GM18951 (cell line): ENCODE data around the gene PPP2R5E.

Experiments
- POLR2A ChIP-seq: IDR thresholded peaks from 4 replicates; pipeline ENCODE4 v1.6.1; 2011; ENCODE audit warnings: mild to moderate bottlenecking; ENCODE audit not compliant: insufficient read length, insufficient read depth; ENCODE audit errors: extremely low read depth
- in situ Hi-C: fragments of 300-500 bp; cut with MboI; formaldehyde crosslinking; loops from one replicate; pipeline ENCODE4 v1.12.0; 2022; ENCODE audit warnings: low sequenced_read_pairs, mixed read lengths, inconsistent platforms; ENCODE audit not compliant: unreplicated experiment

PPP2R5E gene

DNA sequence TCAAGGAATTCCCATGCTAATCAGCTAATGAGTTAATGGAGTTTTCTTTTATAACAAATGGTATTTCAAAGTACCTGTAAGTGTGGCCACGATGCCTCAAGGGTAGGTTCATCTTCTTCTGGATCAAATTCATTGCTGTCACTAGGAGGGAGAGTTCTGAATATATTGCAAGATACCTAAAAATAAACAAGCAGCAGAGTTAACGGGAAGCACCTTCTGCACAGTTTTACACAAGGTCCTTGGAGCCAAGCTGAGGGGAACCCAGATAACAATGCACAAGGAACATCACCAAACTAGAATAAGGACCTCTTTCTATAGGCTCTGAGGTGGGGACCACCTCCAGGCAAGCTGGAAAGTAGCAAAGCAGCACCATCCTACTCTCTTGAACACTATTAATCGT is 121.3 kb downstream of the PPP2R5E start:
- in situ Hi-C loops = no loop called here
- no peak for TF ChIP-seq POLR2A

DNA sequence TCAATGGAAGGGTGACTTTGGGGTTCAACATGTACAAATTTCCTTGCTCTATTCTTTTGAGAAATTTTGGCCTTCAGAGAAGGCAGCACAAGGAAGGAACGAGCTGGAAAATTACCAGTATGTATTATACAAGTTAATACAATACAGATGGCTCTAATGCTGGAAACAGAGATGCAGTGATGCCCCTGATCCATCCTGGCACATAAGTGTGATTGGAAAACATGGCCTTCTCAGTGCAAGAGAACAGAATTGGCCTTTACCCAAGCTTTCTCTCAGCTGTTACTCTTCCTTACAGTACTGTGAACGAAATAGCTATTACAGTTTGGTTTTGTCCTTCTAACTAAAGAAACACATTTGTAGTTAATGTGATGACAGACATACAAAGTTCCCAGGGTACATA is 122.0 kb downstream of the PPP2R5E start:
- in situ Hi-C loops = no loop called here
- TF ChIP-seq POLR2A = no peak

DNA sequence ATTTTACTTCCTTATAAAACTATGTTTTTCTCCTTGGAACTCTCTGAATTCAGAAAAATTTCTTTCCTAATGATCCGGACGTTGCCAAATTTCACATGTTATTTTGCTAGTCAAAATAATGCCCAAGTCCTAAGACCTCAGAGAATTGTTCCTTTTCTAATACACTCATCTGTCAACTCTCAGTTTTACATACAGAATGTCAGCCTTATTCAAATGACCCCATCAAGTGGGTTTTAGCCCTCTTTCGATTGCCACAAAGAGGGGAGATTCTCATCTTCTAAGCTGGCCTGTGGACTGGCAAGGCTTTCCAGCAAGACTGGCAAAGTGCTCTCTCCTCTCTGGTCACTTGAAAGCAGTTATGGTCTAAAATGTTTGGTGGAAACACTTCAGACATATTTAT is 125.2 kb downstream of the PPP2R5E start:
- in situ Hi-C loops = no loop called here
- no peak for TF ChIP-seq POLR2A

DNA sequence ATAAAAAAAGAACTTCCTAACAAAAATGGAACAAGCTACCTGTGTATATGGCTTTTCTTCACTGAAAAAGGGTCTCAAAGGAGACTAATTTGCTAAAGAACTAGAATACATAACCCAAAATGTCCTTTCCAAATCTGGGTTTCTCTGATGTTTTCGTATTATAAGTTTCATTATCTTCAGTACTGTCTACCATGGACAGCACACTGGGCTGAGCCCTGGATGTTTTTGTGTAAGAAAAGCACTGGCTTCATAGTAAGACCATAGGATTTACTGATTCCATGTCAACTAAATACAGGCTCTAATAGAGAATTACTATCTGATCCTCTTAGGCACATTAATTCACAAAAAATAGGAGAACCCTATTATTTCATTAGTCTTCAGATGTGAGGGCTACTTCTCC is 130.2 kb downstream of the PPP2R5E start:
- no peak for TF ChIP-seq POLR2A
- in situ Hi-C loops = no loop called here

DNA sequence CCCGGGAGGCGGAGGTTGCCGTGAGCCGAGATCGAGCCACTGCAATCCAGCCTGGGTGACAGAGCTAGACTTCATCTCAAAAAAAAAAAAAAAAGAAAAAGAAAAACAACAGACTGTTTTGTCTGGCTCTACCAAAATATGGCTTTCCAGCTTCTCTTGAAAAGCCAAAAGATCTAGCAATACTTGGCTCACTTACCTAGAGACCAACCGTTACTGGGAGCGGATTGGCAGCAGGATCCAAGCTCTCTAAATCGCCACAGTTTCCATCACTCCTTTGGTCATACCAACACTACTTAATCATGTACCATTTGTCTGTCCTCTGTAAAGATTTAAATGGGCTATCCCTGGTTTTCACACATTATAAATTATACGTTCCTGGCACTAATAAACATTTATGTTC is 136.8 kb downstream of the PPP2R5E start:
- no peak for TF ChIP-seq POLR2A
- in situ Hi-C loops = no loop called here

DNA sequence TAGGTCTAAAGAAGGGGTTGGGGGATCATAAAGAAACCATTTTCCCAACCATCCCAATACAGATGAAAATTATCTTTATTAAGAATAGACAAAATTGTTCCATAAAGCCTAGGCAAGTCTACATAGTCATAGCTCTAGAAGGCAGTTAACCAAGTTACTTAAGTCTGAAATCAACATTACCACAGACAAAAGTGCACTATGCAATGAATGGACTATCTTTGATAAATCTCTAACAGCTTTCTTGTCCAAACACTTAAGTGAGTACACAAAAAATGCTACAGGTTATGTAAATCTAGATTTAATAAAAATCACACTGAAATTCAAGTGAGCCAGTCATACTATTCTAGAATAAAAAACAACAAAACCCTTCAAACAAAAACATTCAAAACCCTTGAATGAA is 137.5 kb downstream of the PPP2R5E start:
- no peak for TF ChIP-seq POLR2A
- in situ Hi-C loops = no loop called here

DNA sequence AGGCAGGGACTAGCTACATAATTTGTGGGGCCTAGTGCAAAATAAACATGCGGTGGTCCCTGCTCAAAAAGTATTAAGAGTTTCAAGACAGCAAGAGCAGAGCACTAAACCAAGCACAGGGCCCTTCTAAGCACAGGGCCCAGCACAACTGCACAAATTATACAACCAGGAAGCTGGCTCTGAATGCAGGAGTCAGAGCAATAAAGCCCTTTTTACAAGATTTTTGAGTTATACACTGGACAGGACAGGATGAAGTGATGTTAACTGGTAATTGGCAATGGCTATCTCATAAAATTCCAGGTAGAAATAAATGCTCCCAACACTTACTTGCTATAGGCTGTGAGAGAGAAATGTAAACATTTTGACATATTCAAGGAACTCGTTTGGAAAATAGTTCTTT is 138.3 kb downstream of the PPP2R5E start:
- in situ Hi-C loops = no loop called here
- TF ChIP-seq POLR2A = no peak

DNA sequence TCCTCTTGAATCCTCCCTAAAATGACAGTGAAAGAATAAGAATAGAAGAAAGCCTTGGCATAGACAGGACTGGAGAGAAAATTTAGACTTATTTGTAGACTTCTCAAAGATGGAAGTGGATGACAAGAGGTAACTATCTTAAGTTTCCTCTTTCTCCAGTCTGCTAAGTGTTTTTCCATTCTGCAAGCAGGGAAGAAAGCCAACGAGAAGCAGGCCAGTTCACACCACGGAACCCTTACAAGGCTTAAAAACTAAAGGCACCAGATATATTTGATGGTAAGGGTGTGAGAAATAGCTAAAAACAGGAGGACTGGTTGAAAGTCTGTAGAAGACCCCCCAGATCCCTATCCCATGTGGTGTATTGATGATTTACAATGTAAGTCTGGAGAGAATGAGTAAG is 141.5 kb downstream of the PPP2R5E start:
- no peak for TF ChIP-seq POLR2A

DNA sequence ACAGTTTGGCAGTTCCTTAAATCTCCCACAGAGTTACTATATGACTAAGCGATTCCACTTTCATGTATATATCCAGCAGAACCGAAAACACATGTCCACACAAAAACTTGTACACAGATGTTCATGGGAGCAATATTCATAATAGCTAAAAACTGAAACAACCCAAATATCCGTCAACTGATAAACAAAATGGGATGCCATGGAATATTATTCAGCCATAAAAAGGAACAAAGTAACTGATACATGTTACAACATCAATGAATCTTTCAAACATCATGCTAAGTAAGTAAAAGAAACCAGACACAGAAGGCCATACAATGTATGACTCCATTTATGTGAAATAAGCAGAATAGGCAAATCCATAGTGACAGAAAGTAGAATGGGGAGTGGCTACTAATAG is 144.2 kb downstream of the PPP2R5E start:
- no peak for TF ChIP-seq POLR2A
- in situ Hi-C loops = loop anchor here (25.0 kb wide), 2 partner anchors 363 to 913 kb away; no protein-coding TSS in a partner anchor

More for the DNA sequence above, 141.5 kb downstream of the PPP2R5E start:
- in situ Hi-C loops = no loop called here

DNA sequence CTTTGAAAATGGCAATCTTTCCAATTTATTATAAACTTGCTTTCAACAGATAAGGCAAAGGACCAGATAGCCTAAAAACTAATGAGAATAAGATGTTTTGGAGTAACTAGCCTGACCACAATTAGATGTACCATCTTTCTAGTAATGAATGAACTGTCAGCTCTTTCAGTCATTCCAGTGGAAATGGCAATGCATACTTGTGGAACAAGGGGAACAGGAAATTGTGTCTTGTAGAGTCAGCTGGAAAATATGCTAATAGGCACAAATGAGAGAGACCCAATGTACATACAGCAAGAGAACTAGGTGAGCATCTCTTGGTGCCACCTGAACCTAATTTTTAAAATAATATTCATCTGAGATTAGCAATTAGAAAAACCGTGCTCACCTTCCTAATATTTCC is 148.3 kb downstream of the PPP2R5E start:
- no peak for TF ChIP-seq POLR2A
- in situ Hi-C loops = loop anchor here (25.0 kb wide), 2 partner anchors 367 to 917 kb away; no protein-coding TSS in a partner anchor

DNA sequence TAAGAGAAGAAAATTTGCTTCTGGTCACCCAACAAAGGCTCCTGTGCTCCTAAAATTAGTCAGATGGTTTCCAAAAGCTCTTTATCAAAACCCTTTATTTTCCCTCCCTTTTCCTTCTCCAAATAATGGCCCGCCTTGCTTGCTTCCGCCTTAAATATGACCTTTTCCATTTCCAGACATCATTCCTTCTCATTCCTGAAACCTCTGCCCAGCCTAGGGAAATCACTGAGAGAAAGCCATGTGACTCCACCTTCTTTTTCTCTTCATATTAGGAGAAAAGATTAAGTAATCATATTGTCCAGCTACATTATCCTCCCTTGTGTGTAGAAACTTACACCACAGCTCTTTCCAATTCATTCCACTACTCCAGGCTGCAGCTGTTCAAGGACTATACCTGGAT is 148.7 kb downstream of the PPP2R5E start:
- no peak for TF ChIP-seq POLR2A
- in situ Hi-C loops = loop anchor here (25.0 kb wide), 2 partner anchors 368 to 918 kb away; no protein-coding TSS in a partner anchor

DNA sequence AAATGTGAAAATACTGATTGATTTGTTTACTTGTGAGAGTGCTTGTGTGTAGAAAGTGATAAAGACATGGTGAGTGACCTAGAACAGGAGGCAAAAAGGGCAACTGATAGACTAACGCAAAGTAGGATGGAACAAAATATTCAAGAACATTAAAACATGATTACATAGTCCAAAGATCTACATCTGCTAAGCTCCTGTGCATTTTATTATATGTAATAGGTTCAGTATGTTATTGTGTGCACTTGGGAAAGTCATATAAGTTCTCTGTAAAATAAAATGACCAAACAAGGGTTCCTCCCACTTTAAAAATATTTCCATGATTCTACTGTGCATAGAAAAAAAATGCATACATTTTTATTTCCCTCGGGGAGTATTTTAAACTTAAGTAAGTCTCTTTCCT is 150.2 kb downstream of the PPP2R5E start:
- no peak for TF ChIP-seq POLR2A
- in situ Hi-C loops = loop anchor here (25.0 kb wide), 2 partner anchors 369 to 919 kb away; no protein-coding TSS in a partner anchor

DNA sequence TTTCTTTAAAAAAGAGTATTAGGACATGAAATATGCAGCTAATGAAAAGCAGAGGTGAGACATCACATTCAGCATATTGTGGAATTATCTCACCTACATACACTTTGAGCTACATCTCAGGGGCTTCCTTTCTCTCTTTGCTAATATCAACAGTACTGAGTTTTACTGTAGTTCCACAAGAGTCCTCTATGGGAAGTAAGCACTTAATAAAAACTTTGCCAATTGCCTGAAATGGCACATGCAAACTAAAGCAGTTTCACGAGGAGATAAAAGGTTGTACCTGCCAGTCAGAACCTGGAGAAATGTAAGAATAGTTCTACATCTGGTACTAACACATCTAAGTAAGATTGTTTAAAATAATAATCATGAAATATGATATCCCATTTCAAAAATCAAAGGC is 150.9 kb downstream of the PPP2R5E start:
- TF ChIP-seq POLR2A = no peak
- in situ Hi-C loops = loop anchor here (25.0 kb wide), 2 partner anchors 370 to 920 kb away; no protein-coding TSS in a partner anchor

DNA sequence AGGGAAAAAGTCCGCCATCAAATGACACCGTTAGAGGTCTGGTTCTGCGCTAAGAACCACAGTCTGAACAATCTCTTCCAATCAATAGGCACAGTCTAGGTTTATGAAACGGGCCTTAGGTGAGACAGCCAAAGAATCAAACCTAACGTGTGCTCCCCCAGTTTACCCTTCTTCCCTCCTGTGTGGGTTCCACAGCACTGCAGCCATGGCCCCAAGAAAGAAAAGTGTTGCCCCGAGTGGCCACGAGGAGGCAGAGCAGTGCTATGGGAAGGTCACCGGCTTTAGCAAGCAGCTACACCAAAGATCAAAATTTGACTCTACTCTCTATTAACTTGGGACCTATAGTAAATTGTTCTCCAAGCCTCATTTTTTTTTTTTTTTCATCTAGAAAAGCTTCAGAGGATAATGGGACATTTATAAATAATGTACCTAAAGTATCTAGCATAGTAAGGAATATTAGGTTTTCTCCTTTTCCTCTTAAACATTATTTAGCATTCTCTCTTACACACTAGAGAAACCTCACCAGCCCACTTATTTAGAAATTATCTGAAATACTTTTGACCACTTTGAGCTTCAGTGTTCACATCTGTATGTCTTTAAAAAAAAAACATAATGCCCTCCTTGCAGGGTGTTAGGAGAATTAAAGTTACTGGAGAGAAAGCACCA is 154.3 kb downstream of the PPP2R5E start:
- in situ Hi-C loops = loop anchor here (25.0 kb wide), 2 partner anchors 373 to 923 kb away; no protein-coding TSS in a partner anchor
- TF ChIP-seq POLR2A = no peak
